C4-2B (cell line): ENCODE results near the gene ZNF837.

Experiments used
- ZFX ChIP-seq: fragments of 450-650 bp; IDR thresholded peaks from 2 replicates; pipeline ENCODE4 v1.6.1; 2017
- TF ChIP-seq, protein P1 (sequence below): fragments of 450-650 bp; conservative IDR thresholded peaks from 2 replicates; pipeline ENCODE4 v1.5.1; 2017; ENCODE audit warnings: mild to moderate bottlenecking

- TF ChIP-seq, protein P1, sequence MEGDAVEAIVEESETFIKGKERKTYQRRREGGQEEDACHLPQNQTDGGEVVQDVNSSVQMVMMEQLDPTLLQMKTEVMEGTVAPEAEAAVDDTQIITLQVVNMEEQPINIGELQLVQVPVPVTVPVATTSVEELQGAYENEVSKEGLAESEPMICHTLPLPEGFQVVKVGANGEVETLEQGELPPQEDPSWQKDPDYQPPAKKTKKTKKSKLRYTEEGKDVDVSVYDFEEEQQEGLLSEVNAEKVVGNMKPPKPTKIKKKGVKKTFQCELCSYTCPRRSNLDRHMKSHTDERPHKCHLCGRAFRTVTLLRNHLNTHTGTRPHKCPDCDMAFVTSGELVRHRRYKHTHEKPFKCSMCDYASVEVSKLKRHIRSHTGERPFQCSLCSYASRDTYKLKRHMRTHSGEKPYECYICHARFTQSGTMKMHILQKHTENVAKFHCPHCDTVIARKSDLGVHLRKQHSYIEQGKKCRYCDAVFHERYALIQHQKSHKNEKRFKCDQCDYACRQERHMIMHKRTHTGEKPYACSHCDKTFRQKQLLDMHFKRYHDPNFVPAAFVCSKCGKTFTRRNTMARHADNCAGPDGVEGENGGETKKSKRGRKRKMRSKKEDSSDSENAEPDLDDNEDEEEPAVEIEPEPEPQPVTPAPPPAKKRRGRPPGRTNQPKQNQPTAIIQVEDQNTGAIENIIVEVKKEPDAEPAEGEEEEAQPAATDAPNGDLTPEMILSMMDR = no peak
- no peak for TF ChIP-seq ZFX
Measured at GRCh38 chr19:58356766-58357480, 23.9 kb downstream of the ZNF837 start.
